22Rv1 (cell line): ENCODE measurements around the gene PLXDC2.

Experiments used
- H3K27ac ChIP-seq: fragments of 450-650 bp; 2 replicates; pipeline ENCODE4 v1.5.1; 2017
- ZFX ChIP-seq: fragments of 450-650 bp; IDR thresholded peaks from 2 replicates; pipeline ENCODE4 v1.6.1; 2017; ENCODE audit warnings: antibody characterized with exemption, borderline replicate concordance
- TF ChIP-seq, protein P1 (sequence below): fragments of 450-650 bp; IDR thresholded peaks from 2 replicates; pipeline ENCODE4 v1.5.1; 2017; ENCODE audit warnings: mild to moderate bottlenecking

The PLXDC2 gene

DNA sequence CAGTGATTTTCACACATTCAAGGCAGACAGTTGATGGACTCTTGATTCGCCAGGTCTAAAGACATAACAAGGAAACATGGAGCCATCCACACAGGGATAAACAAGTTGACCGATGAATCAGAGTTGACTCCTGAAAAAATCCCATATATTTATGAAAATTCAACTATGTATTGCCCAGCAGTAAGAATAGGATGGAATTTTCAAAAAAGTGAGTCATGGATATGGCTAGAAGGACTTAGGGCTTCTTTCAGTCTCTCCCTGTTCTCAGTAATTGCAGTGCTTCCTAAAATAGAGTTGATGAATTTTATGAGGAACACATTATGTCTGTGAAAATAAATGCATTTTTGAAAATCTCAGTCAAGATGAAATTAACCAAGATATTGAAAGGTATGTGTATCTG lies 301.2 kb downstream of the PLXDC2 start:
- TF ChIP-seq ZFX, result no peak
- TF ChIP-seq, protein P1, sequence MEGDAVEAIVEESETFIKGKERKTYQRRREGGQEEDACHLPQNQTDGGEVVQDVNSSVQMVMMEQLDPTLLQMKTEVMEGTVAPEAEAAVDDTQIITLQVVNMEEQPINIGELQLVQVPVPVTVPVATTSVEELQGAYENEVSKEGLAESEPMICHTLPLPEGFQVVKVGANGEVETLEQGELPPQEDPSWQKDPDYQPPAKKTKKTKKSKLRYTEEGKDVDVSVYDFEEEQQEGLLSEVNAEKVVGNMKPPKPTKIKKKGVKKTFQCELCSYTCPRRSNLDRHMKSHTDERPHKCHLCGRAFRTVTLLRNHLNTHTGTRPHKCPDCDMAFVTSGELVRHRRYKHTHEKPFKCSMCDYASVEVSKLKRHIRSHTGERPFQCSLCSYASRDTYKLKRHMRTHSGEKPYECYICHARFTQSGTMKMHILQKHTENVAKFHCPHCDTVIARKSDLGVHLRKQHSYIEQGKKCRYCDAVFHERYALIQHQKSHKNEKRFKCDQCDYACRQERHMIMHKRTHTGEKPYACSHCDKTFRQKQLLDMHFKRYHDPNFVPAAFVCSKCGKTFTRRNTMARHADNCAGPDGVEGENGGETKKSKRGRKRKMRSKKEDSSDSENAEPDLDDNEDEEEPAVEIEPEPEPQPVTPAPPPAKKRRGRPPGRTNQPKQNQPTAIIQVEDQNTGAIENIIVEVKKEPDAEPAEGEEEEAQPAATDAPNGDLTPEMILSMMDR, result no peak
- no peak overlapping the region for H3K27ac ChIP-seq

DNA sequence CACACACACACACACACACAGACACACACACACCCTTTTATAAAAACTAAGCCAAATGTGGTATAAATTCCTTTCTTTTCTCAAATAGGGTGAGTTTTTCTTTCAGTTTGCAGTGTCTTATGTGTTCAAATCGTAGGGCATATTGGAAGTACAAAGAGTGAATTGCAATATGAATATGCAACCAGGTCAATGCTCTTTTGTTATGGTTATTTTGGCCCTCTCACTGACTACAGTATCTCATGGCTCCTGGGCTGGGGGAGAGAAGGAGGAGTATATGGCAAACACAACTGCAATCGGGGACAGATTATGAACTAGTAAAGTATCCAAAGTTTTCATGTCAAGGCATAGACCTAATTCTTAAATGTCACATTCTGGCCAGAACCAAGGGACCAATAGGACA lies 301.9 kb downstream of the PLXDC2 start:
- H3K27ac ChIP-seq, result no peak overlapping the region
- TF ChIP-seq ZFX, result no peak
- TF ChIP-seq, protein P1, result no peak

DNA sequence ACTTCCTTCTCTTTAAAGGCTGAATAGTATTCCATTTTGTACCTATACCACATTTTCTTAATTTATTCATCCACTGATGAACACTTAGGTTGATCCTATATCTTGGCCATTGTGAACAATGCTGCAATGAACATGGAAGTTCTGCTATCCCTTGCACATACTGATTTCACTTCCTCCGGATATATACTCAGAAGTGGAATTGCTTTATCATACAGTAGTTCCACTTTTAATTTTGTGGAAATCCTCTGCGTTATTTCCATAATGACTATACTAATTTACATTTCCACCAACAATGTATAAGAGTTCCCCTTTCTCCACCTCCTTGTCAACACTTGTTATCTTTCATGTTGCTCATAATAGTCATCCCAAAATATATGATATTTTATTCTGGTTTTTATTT lies 312.6 kb downstream of the PLXDC2 start:
- H3K27ac ChIP-seq, result no peak overlapping the region
- TF ChIP-seq ZFX, result no peak
- TF ChIP-seq, protein P1, result no peak

DNA sequence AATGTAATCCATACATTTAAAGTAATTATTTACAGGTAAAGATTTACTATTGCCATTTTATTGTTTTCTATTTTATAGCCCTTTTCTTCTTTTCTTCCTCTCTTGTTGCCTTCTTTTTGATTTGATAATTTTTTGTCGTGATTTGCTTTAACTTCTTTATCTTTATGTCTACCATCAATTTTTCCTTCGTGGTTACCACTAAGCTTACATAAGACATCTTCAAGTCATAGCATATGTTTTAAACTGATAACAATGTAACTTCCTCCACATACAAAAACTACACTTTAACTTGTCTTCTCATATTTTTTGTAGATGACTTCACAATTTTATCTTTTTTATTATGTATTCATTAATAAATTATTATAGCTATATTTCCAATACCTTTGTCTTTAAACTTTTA lies 316.6 kb downstream of the PLXDC2 start:
- TF ChIP-seq, protein P1, result no peak
- TF ChIP-seq ZFX, result no peak
- no peak overlapping the region for H3K27ac ChIP-seq

DNA sequence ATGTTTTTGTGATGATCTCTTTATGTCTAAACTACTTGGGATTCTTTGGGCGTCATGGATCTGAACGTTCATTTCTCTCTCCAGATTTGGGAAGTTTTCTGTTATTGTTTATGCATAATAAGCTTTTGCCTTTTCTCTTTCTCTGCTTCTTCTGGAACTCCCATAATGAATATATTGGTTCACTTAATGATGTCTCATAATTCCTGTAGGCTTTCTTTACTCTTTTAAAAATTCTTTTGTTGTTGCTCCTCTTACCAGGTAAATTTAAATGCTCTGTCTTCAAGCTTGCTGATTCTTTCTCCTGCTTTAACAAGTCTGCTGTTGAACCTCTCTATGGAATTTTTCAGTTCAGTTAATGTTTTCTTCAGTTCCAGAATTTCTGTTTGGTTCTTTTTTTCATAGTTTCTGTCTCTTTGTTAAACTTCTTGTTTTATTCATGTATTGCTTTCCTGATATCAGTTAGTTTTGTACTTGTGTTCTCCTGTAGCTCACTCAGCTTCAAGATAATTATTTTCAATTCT lies 317.5 kb downstream of the PLXDC2 start:
- TF ChIP-seq, protein P1, result no peak
- TF ChIP-seq ZFX, result no peak

GRCh38 chr10:20142311-20142710 lies 326.1 kb downstream of the PLXDC2 start:
- no peak overlapping the region for H3K27ac ChIP-seq
- TF ChIP-seq ZFX, result no peak
- TF ChIP-seq, protein P1, result no peak

More for the DNA sequence above, 317.5 kb downstream of the PLXDC2 start:
- H3K27ac ChIP-seq, result no peak overlapping the region

- no peak for TF ChIP-seq ZFX
- TF ChIP-seq, protein P1, result no peak
- no peak overlapping the region for H3K27ac ChIP-seq
Observed at GRCh38 chr10:20144268-20144667, 328.0 kb downstream of the PLXDC2 start.
